ENCODE measurements around the gene UBTD2.
A peak's percentile ranks its signal among the peaks of the same experiment; 100 is the strongest.

The UBTD2 gene

DNA sequence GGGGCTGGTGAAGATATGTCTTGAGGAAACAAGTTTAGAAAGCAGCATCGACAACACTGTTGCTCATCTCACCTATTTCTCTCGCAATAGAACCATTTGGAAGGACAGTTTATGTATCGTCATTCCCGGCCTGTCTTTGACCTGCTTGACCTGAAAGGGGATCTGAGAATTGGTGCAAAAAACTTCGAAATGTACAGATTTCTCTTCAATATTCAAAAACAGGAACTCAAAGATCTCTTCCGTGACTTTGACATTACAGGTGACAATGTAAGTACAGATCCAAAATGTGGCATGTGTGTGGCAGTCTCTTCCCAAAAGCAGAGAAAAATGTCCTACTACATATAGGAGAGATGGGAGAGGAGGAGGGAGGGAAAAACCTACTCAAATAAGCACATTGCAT is 83.1 kb downstream of the UBTD2 start:
- no peak for TF ChIP-seq GATA2 (IDR thresholded peaks at IDR 0.05; ENCODE audit: low read depth, low read length)
- no peak for TF ChIP-seq GATA3 (IDR thresholded peaks at IDR 0.05; ENCODE audit: low read depth, low read length)

DNA sequence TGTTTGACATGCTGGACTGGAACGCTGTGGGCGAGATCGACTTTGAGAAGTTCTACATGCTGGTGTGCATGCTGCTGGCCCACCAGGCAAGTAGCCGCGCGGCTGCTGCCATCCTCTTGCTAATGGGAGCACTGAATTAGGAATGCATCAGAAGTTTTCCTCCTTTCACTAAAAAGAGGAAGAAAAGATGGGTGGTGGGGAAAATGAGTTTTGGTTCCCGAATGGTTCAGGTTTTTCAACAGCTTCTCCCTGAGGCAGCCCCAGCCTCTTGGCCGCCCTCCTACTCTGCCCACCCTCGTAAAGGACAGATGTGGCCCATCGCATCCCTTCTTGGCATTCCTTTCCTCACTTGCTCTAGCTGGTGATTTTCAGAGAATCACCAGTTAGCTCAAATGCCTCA is 84.1 kb downstream of the UBTD2 start:
- no peak for TF ChIP-seq GATA2 (IDR thresholded peaks at IDR 0.05; ENCODE audit: low read depth, low read length)
- TF ChIP-seq GATA3 (IDR thresholded peaks at IDR 0.05; ENCODE audit: low read depth, low read length) = no peak

DNA sequence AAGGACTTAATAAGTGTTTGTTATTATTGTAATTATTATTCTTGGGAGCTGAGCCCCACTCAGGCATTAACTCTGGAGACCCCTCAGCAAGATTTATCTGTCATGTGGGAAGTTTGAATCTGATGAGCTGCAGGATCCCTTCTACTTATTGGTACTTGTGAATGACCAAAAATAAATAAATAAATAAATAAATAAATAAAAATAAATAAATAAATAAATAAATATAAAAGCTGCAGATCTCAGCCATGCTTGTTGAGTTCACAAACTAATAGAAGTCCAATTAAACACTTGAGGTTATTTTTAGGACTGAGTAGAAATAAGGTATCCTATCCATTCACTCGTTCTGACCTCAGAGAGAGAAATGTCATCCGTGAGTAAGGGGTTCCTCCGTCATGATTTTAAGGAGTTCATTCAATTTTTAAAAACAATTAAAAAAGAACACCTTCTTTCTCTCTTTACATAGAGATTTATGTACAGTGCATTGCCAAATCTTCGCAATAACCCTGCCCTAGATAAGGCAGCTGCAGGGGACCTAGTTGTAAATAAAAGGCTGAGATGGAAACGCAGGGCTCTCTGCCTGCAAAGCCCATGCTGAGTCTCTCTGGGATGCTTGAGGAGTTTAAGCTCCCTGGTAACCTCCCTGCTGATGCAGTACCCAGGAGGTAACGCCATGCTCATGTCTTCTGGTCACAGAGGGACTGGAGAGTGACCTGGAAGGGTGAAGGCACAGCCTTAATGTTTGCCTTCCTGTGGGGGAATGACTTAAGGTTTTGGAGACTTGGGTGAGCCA is 88.4 kb downstream of the UBTD2 start:
- no peak for TF ChIP-seq GATA2 (IDR thresholded peaks at IDR 0.05; ENCODE audit: low read depth, low read length)
- TF ChIP-seq GATA3 (IDR thresholded peaks at IDR 0.05; ENCODE audit: low read depth, low read length) = no peak

DNA sequence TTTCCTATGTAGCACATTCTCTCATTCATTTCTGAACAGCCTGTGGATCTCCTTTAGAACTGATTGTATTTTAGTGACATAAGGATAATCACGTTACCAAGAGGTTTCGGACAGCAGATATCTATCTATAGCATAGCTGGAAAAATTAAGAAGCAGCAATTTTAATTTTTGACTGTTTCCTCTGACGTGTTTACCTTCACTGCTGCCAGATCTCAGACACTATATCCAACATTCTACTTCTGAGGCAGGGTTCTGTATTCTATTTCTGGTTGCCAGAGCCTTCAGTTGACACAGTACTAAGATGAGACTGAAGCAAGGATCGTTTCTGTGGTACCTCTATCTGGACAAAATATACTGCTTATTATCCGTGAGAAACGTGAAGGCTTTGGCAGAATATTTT is 89.7 kb downstream of the UBTD2 start, which contains the start of gene EFCAB9:
Gene EFCAB9, plus strand, starts transcription at position 301 of the 400 bp plus-strand sequence. Its CDS starts 1 bp downstream, at position 302.
- TF ChIP-seq GATA2 (IDR thresholded peaks at IDR 0.05; ENCODE audit: low read depth, low read length) (no peak), GATA3 (IDR thresholded peaks at IDR 0.05; ENCODE audit: low read depth, low read length) (no peak)

DNA sequence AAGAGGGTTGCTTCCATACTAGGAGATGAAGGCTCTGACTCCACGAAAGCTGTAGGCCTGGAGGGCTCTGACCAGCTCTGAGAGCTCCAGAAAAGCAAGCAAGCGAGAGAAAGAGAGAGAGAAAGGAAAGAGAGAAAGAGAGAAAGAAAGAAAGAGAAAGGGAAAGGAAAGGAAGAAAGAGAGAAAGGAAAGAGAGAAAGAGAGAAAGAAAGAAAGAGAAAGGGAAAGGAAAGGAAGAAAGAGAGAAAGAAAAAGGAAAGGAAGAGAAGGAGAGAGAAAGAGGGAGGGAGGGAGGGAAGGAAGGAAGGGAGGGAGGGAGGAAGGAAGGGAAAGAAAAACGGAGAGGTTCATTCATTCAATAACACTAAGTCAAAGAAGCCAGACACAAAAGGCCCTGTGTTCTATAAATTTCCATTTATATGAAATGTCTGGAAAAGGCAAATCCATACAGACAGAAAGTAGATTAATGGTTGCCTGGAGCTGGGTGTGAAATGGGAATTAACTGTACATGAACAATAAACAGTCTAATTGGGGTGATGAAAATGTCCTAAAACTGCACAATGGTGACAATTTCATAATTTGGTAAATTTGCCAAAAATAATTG is 93.8 kb downstream of the UBTD2 start:
- TF ChIP-seq GATA3 (IDR thresholded peaks at IDR 0.05; ENCODE audit: low read depth, low read length) = no peak
- no peak for TF ChIP-seq GATA2 (IDR thresholded peaks at IDR 0.05; ENCODE audit: low read depth, low read length)

DNA sequence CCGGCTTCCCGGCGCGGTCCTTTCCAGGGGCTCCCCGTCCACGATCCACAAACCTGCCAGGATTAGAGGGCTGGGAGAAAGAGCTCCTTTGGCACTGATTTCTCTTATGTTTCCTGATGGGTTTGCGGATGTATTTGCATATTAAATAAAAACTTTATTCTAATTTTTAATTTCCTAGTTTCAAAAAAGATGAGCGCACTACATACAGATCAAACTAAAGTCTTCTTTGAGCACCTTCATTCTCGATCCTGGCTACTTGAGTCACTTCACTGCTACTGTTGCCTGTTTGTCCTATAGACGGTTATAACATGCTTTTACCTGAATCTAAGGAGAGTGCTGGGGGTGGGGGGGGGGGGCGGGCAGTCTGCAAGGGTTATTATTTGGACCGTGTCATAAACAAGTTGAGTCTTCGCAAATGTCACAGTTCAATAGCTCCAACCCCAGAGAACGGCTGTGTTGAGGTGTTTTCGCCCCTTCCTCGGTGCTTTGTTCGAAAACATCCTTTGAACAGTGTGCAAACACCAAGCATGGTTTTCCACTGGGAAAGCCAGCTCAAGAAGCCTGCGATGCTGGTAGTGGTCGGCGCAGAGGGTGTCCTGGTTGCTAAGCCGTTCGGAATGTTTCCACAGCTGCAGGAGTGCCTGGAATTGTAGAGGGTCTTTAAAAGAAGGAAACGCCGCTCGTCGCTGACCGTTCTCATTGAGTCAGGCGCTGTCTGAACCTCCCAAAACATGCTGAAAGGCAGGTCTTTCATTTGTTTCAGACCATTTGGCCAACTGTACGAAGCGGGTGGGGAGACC is 94.5 kb downstream of the UBTD2 start:
- TF ChIP-seq GATA3 (IDR thresholded peaks at IDR 0.05; ENCODE audit: low read depth, low read length) (no peak), GATA2 (IDR thresholded peaks at IDR 0.05; ENCODE audit: low read depth, low read length) (no peak)

DNA sequence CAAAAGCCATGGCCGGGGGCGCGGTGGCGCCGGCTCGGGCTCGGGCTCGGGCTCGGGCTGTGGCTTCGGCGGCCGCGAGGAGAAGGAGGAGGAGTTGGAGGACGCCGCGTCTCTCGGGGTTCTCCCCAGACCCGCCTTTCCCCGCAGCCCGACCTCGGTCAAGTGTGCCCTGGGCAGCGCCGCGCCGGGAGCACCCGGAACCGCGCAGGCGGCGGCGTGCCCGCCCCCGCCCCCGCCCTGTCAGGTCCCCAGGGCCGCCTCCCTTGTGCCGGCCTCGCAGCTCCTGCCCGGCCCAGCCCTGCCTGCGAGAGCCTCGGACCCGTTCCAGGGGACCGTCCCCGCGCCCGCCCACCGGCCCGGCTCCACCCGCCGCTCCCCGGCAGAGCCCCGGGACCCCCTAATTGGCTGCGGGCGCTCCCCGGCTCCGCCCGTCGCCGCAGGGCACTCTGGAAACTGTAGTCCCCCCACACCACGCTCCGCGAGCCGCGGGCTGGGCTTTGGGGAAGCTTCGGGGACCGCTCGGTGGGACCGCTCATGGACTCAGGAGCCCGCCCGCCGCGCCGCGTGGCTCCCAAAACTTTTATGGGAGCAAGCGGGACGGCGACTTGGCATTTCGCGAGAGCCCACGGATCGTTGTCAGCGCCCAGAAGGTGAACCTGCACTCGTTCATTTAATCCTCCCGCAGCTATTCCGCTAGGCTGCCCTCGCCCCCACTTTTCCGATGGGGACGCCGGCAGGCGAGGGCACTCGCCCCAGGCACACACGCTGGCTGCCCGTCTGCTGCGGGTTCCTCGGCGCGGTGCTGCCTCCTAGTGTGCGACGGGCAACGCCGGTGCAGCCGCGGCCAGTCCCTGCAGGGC is 95.3 kb downstream of the UBTD2 start, which contains the start of gene STK10:
Gene STK10, minus strand, starts transcription at position 192 of the 860 bp plus-strand sequence. Its CDS starts 182 bp downstream, at position 10.
- TF ChIP-seq GATA2 (IDR thresholded peaks at IDR 0.05; ENCODE audit: low read depth, low read length) = 0 out of 2 replicates have a peak, but pooled peaks have one; percentile 8
- TF ChIP-seq GATA3 (IDR thresholded peaks at IDR 0.05; ENCODE audit: low read depth, low read length) = no peak

DNA sequence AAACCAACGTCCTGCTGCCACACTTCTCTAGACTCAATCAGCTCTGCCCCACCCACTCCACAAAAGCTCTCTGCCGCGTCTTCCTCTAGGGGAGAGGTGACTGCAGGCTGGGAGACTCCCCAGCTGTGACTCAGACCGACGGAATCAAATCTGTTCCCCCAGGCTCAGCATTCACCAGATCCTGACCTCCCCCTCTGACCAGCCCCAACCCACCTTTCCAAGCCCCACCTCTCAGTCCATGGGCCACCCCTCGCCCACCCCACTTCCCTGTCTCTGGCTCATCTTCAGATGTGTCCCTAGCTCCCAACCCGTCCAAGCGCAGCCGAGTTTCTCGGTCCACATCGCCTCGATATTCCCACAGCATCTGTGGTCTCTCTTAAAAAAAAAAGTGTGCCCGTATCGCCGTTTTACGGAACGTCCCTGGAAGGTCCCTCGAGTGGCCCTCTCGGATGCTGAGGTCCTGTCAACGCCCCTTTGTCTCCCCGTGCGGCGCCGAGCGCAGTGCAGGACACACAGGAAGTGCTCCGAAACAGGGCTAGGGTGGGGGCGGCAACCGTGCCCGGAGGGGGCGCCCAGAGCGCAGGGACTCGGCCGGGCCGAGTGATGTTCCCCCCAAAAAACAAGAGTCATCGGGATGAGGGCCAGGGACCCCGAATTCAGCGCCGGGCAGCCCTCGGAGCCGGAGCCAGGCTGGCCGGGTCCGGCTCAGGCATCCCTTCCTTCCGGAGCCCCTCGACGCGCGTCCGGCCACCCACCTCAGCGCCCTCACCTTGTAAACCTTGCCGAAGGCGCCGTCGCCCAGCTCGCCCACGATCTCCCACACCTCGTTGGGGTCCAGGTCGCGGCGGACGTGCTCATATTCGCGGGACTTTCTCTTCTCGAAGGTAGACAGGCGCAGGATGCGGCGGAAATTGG is 96.2 kb downstream of the UBTD2 start:
- TF ChIP-seq GATA2 (IDR thresholded peaks at IDR 0.05; ENCODE audit: low read depth, low read length) (no peak), GATA3 (IDR thresholded peaks at IDR 0.05; ENCODE audit: low read depth, low read length) (no peak)

DNA sequence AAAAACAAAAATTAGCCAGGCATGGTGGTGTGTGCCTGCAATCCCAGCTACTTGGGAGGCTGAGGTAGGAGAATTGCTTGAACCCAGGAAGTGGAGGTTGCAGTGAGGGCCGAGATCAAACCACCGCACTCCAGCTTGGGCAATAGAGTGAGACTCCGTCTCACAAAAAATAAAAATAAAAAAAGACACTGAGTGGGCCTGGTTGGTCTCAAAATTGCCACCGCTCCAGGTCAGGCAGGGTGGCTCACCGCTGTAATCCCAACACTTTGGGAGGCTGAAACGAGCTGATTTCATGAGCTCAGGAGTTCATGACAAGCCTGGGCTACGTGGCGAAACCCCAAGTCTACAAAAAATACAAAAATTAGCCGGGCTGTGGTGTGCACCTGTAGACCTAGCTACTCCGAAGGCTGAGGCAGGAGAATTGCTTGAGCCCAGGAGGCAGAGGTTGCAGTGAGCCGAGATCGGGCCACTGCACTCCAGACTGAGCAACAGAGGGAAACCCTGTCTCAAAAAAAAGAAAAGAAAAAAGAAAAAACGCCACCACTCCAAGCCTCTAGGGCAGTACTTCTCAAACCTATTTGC is 97.4 kb downstream of the UBTD2 start:
- no peak for TF ChIP-seq GATA2 (IDR thresholded peaks at IDR 0.05; ENCODE audit: low read depth, low read length)
- TF ChIP-seq GATA3 (IDR thresholded peaks at IDR 0.05; ENCODE audit: low read depth, low read length) = no peak

DNA sequence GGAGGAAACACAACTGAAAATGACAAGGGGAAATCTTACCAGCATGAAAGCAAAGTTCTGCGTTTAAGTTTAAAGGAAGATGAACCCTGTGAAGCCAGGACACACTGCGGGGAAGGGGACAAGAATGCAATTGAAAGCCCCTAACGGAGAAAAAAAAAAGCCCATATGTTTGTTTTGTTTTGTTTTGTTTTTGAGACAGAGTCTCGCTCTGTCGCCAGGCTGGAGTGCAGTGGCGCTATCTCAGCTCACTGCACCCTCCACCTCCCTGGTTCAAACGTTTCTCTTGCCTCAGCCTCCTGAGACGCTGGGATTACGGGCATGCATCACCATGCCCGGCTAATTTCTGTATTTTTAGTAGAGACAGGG is 98.5 kb downstream of the UBTD2 start:
- TF ChIP-seq GATA2 (IDR thresholded peaks at IDR 0.05; ENCODE audit: low read depth, low read length) = no peak
- no peak for TF ChIP-seq GATA3 (IDR thresholded peaks at IDR 0.05; ENCODE audit: low read depth, low read length)

DNA sequence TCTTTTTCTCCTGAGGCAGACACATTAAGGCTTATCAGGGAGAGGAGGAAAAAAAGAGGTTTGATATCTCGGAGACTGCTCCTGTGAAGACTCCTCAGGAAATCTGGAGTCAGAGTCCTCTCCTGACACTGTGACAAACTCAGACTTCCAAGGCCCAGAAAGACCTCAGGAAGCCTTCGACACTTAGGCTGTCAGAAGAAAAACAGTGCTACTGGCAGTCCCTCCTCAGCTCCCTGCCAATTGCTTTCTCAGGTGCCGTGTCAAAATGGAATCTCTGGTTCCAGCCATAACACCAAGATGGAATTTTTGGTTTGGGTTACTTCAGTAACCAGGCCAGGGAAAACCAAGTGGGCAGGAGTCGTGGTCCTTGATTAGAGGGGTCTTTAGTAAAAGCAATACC is 99.7 kb downstream of the UBTD2 start:
- no peak for TF ChIP-seq GATA3 (IDR thresholded peaks at IDR 0.05; ENCODE audit: low read depth, low read length)
- TF ChIP-seq GATA2 (IDR thresholded peaks at IDR 0.05; ENCODE audit: low read depth, low read length) = no peak

DNA sequence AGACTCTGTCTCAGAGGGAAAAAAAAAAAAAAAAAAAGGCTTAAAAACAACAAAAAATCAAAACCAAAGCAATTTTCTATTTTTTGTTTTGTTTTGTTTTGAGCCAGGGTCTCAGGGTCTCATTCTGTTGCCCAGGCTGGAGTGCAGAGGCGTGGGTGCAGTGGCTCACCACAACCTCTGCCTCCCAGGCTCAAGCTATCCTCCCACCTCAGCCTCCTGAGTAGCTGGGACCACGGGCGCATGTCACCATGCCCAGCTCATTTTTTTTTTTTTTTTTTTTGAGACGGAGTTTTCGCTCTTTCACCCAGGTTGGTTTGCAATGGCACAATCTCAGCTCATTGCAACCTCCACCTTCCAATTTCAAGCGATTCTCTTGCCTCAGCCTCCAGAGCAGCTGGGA is 101.3 kb downstream of the UBTD2 start:
- TF ChIP-seq GATA3 (IDR thresholded peaks at IDR 0.05; ENCODE audit: low read depth, low read length) (no peak), GATA2 (IDR thresholded peaks at IDR 0.05; ENCODE audit: low read depth, low read length) (no peak)
